OCI-LY1 (cell line): Measurements from ENCODE around the gene ST7.

ENCODE experiments used
- H2AFZ ChIP-seq: fragments of 200-600 bp; sonication (generic), shearing (Covaris generic); 2 replicates; pipeline ENCODE4 v1.6.0; 2014; ENCODE audit warnings: antibody characterized with exemption, mild to moderate bottlenecking, low read length
- H3F3A ChIP-seq: fragments of 200-600 bp; sonication (generic), shearing (Covaris generic); 2 replicates; pipeline ENCODE4 v1.6.0; 2014; ENCODE audit warnings: mild to moderate bottlenecking, antibody characterized with exemption, low read length, moderate library complexity; ENCODE audit not compliant: insufficient read depth
- H3K27ac ChIP-seq: fragments of 200-600 bp; sonication (generic); 2 replicates; pipeline ENCODE4 v1.5.1; 2014; ENCODE audit warnings: low read length, mixed run types, mild to moderate bottlenecking, low read depth; ENCODE audit not compliant: poor library complexity, severe bottlenecking
- H3K27me3 ChIP-seq: fragments of 200-600 bp; sonication (generic); 2 replicates; pipeline ENCODE4 v1.6.0; 2014; ENCODE audit warnings: antibody characterized with exemption, mild to moderate bottlenecking, low read length, moderate library complexity; ENCODE audit not compliant: insufficient read depth
- H3K36me3 ChIP-seq: fragments of 200-600 bp; sonication (generic); 2 replicates; pipeline ENCODE4 v1.6.1; 2014; ENCODE audit warnings: mild to moderate bottlenecking, antibody characterized with exemption, low read length, moderate library complexity, mixed read lengths; ENCODE audit not compliant: insufficient read depth
- H3K4me1 ChIP-seq: fragments of 200-600 bp; sonication (generic); 2 replicates; pipeline ENCODE4 v1.5.1; 2014; ENCODE audit warnings: mild to moderate bottlenecking, low read length, moderate library complexity; ENCODE audit not compliant: insufficient read depth, severe bottlenecking
- H3K4me2 ChIP-seq: fragments of 200-600 bp; sonication (generic), shearing (Covaris generic); 2 replicates; pipeline ENCODE4 v1.6.1; 2014; ENCODE audit warnings: low read length
- H3K4me3 ChIP-seq: fragments of 200-600 bp; sonication (generic); 2 replicates; pipeline ENCODE4 v1.5.1; 2014; ENCODE audit warnings: low read length, low read depth, mild to moderate bottlenecking, mixed read lengths; ENCODE audit not compliant: poor library complexity, severe bottlenecking
- H3K79me2 ChIP-seq: fragments of 200-600 bp; shearing (Covaris generic); 2 replicates; pipeline ENCODE4 v1.6.1; 2016; ENCODE audit warnings: mixed run types, low read length, mixed read lengths; ENCODE audit not compliant: insufficient read depth
- H3K9ac ChIP-seq: fragments of 200-600 bp; sonication (generic), shearing (Covaris generic); 2 replicates; pipeline ENCODE4 v1.6.1; 2014; ENCODE audit warnings: mild to moderate bottlenecking, low read length, mixed read lengths
- H3K9me2 ChIP-seq: fragments of 200-600 bp; sonication (generic), shearing (Covaris generic); 2 replicates; pipeline ENCODE4 v1.6.1; 2014; ENCODE audit warnings: low read depth, mild to moderate bottlenecking, low read length, mixed read lengths
- H3K9me3 ChIP-seq: fragments of 200-600 bp; shearing (Covaris generic); 2 replicates; pipeline ENCODE4 v1.6.1; 2014; ENCODE audit warnings: low read length, mixed read lengths
- H4K20me1 ChIP-seq: fragments of 200-600 bp; sonication (generic), shearing (Covaris generic); 2 replicates; pipeline ENCODE4 v1.6.0; 2016; ENCODE audit warnings: mild to moderate bottlenecking, low read length; ENCODE audit not compliant: insufficient read depth
- CTCF ChIP-seq: fragments of 200-600 bp; sonication (generic), shearing (Covaris generic); IDR thresholded peaks from 2 replicates; pipeline ENCODE4 v1.5.1; 2017; ENCODE audit warnings: mild to moderate bottlenecking, antibody characterized with exemption, low read length, moderate library complexity, mixed read lengths
- EZH2 ChIP-seq: fragments of 200-600 bp; sonication (generic), shearing (Covaris generic); IDR thresholded peaks from 2 replicates; pipeline ENCODE4 v1.8.0; 2017; ENCODE audit warnings: borderline replicate concordance, mixed run types, mild to moderate bottlenecking, antibody characterized with exemption, low read length, moderate library complexity, mixed read lengths

Gene ST7

DNA sequence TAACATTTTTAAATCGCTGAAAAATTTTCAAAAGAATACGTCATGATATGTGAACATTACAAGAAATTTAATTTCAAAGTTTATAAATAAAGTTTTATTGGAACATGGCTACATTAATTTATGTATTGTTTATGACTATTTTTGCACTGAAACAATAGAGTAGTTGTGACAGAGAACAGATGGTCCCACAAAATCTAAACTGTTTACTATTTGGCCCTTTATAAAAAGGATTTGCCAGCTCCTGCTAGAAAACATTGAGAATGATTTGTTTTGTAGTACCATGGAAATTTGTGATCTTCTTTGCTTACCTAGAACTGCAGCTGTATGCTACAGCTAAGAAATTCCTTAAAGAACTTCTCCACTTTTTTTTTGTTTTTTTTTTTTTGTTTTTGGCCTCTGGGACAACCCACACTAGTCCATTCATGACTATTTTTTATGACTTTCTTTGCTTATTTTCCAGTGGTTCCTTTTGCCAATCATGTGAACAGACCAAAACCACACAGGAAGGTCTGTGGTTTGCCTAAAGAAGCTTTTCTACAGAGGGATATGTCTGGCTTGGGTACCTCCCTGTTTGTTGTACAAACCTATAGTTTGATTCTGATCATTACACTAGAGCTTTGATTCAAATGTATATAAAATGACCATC is 55.7 kb downstream of the ST7 start:
- Histone ChIP-seq H3K36me3 (no peaks in the 10 kb centered on the region), H3K9me3 (no peaks in the 10 kb centered on the region), H3K4me3 (no peak overlapping the region), H3K27ac (no peak overlapping the region), H3K79me2 (no peaks in the 10 kb centered on the region), H2AFZ (no peak overlapping the region), H3K27me3 (no peaks in the 10 kb centered on the region), H3K4me2 (no peak overlapping the region), H3K9ac (no peak overlapping the region), H3F3A (no peaks in the 10 kb centered on the region), H4K20me1 (no peaks in the 10 kb centered on the region), H3K4me1 (no peaks in the 10 kb centered on the region), H3K9me2 (no peaks in the 10 kb centered on the region)
- TF ChIP-seq EZH2 (no peak), CTCF (no peak)

GRCh38 chr7:117009705-117010361 is 56.5 kb downstream of the ST7 start:
- H3K4me1 ChIP-seq = no peaks in the 10 kb centered on the region
- no peaks in the 10 kb centered on the region for H3K9me2 ChIP-seq
- H3K9ac ChIP-seq = no peak overlapping the region
- no peak overlapping the region for H2AFZ ChIP-seq
- no peaks in the 10 kb centered on the region for H3K27me3 ChIP-seq
- no peaks in the 10 kb centered on the region for H3F3A ChIP-seq
- no peak overlapping the region for H3K4me3 ChIP-seq
- H3K27ac ChIP-seq = no peak overlapping the region
- no peak overlapping the region for H3K4me2 ChIP-seq
- no peaks in the 10 kb centered on the region for H4K20me1 ChIP-seq
- TF ChIP-seq EZH2 (no peak), CTCF (no peak)
- no peaks in the 10 kb centered on the region for H3K79me2 ChIP-seq
- H3K9me3 ChIP-seq = no peaks in the 10 kb centered on the region
- no peaks in the 10 kb centered on the region for H3K36me3 ChIP-seq

GRCh38 chr7:117010375-117011133 is 57.3 kb downstream of the ST7 start:
- no peak overlapping the region for H3K4me3 ChIP-seq
- no peaks in the 10 kb centered on the region for H3K79me2 ChIP-seq
- no peaks in the 10 kb centered on the region for H4K20me1 ChIP-seq
- H3K9ac ChIP-seq = no peak overlapping the region
- H3K9me2 ChIP-seq = no peaks in the 10 kb centered on the region
- H3K27me3 ChIP-seq = no peaks in the 10 kb centered on the region
- no peaks in the 10 kb centered on the region for H3K36me3 ChIP-seq
- H3K4me1 ChIP-seq = no peaks in the 10 kb centered on the region
- TF ChIP-seq EZH2 (no peak), CTCF (no peak)
- no peaks in the 10 kb centered on the region for H3F3A ChIP-seq
- no peak overlapping the region for H3K4me2 ChIP-seq
- no peak overlapping the region for H3K27ac ChIP-seq
- H2AFZ ChIP-seq = no peak overlapping the region
- H3K9me3 ChIP-seq = no peaks in the 10 kb centered on the region
